HEK293 (cell line): ENCODE measurements around the gene SLC6A9.

Experiments
- CTCF ChIA-PET: fragments of 350-600 bp; formaldehyde crosslinking; extraction: SDS; loops from one replicate; lab custom pipeline; 2021; ENCODE audit warnings: antibody characterized with exemption; lab: Yijun Ruan, JAX
- POLR2A ChIA-PET: fragments of 300-600 bp; formaldehyde crosslinking; extraction: SDS; loops from one replicate; lab custom pipeline; 2020; ENCODE audit warnings: antibody characterized with exemption, inconsistent platforms; lab: Yijun Ruan, JAX
- H3K27ac ChIP-seq: fragments of 200-500 bp; sonication (Bioruptor generic); 2 replicates; pipeline ENCODE4 v1.5.1; 2014; ENCODE audit warnings: low read depth, low read length, control low read depth, inconsistent platforms; ENCODE audit errors: extremely low read depth
- H3K36me3 ChIP-seq, 2 experiments: fragments of 200-500 bp in 1 of 2; sonication (Bioruptor generic) in 1 of 2; 1 replicate in 1 of 2; 2 replicates in 1 of 2; pipeline ENCODE4 v1.5.1; 2014 to 2017; ENCODE audit warnings: inconsistent platforms in 2 of 2, low read length in 2 of 2; ENCODE audit not compliant: control insufficient read depth in 2 of 2, insufficient read depth in 1 of 2
- H3K4me1 ChIP-seq: fragments of 200-500 bp; sonication (Bioruptor generic); 2 replicates; pipeline ENCODE4 v1.5.1; 2014; ENCODE audit warnings: mild to moderate bottlenecking, low read length, inconsistent platforms; ENCODE audit not compliant: control insufficient read depth, insufficient read depth
- H3K4me3 ChIP-seq: 2 replicates; pipeline ENCODE4 v1.5.1; 2011; ENCODE audit warnings: low read depth, mild to moderate bottlenecking, control low read depth, low read length, moderate library complexity
- H3K9me3 ChIP-seq: fragments of 200-500 bp; sonication (Bioruptor generic); 2 replicates; pipeline ENCODE4 v1.5.1; 2014; ENCODE audit warnings: low read depth, low read length, inconsistent platforms; ENCODE audit not compliant: control insufficient read depth, insufficient read depth
- BCL11A ChIP-seq: fragments of 450-650 bp; formaldehyde crosslinking; IDR thresholded peaks from 2 replicates; pipeline ENCODE4 v1.5.1; 2016; ENCODE audit warnings: low read depth, missing biosample characterization, missing genetic modification characterization
- EGR2 ChIP-seq: fragments of 450-650 bp; formaldehyde crosslinking; IDR thresholded peaks from 2 replicates; pipeline ENCODE4 v1.5.1; 2016; ENCODE audit warnings: low read depth, missing biosample characterization, missing genetic modification characterization
- GLIS1 ChIP-seq: fragments of 450-650 bp; formaldehyde crosslinking; IDR thresholded peaks from 2 replicates; pipeline ENCODE4 v1.5.1; 2016; ENCODE audit warnings: missing biosample characterization, missing genetic modification characterization
- HOXC10 ChIP-seq: sonication (generic); formaldehyde crosslinking; IDR thresholded peaks from 2 replicates; pipeline ENCODE4 v1.8.1; 2023; ENCODE audit warnings: mild to moderate bottlenecking, missing genetic modification reagents
- MEIS1 ChIP-seq: sonication (generic); formaldehyde crosslinking; IDR thresholded peaks from 2 replicates; pipeline ENCODE4 v1.8.1; 2022; ENCODE audit warnings: missing genetic modification reagents, mild to moderate bottlenecking, borderline replicate concordance
- SP2 ChIP-seq: fragments of 450-650 bp; formaldehyde crosslinking; IDR thresholded peaks from 2 replicates; pipeline ENCODE4 v1.5.1; 2016; ENCODE audit warnings: missing biosample characterization, missing genetic modification characterization
- WT1 ChIP-seq: fragments of 450-650 bp; formaldehyde crosslinking; IDR thresholded peaks from 2 replicates; pipeline ENCODE4 v1.5.1; 2016; ENCODE audit warnings: missing biosample characterization, missing genetic modification characterization
- YY1 ChIP-seq: fragments of 450-650 bp; formaldehyde crosslinking; IDR thresholded peaks from 2 replicates; pipeline ENCODE4 v1.5.1; 2018; ENCODE audit warnings: missing biosample characterization, missing genetic modification characterization
- ZEB2 ChIP-seq: fragments of 450-650 bp; formaldehyde crosslinking; IDR thresholded peaks from 2 replicates; pipeline ENCODE4 v1.5.1; 2016; ENCODE audit warnings: missing biosample characterization, missing genetic modification characterization
- ZFP69B ChIP-seq: fragments of 450-650 bp; formaldehyde crosslinking; IDR thresholded peaks from 2 replicates; pipeline ENCODE4 v1.5.1; 2016; ENCODE audit warnings: missing biosample characterization, missing genetic modification characterization
- ZNF10 ChIP-seq: fragments of 450-650 bp; formaldehyde crosslinking; IDR thresholded peaks from 2 replicates; pipeline ENCODE4 v1.5.1; 2017; ENCODE audit warnings: missing biosample characterization, missing genetic modification characterization
- ZNF529 ChIP-seq: fragments of 450-650 bp; formaldehyde crosslinking; IDR thresholded peaks from 2 replicates; pipeline ENCODE4 v1.5.1; 2017; ENCODE audit warnings: missing genetic modification characterization, missing biosample characterization; ENCODE audit not compliant: insufficient replicate concordance
- ZNF654 ChIP-seq: fragments of 450-650 bp; formaldehyde crosslinking; IDR thresholded peaks from 2 replicates; pipeline ENCODE4 v1.5.1; 2016; ENCODE audit warnings: low read depth, missing biosample characterization, missing genetic modification characterization
- ZNF768 ChIP-seq: fragments of 450-650 bp; formaldehyde crosslinking; IDR thresholded peaks from 2 replicates; pipeline ENCODE4 v1.5.1; 2018; ENCODE audit warnings: missing biosample characterization, mild to moderate bottlenecking, missing genetic modification characterization
- TF ChIP-seq, protein P1 (sequence below): fragments of 450-650 bp; formaldehyde crosslinking; IDR thresholded peaks from 2 replicates; pipeline ENCODE4 v1.5.1; 2017; ENCODE audit warnings: missing biosample characterization, missing genetic modification characterization
- TF ChIP-seq, protein P2 (sequence below): fragments of 450-650 bp; formaldehyde crosslinking; IDR thresholded peaks from 2 replicates; pipeline ENCODE4 v1.5.1; 2016; ENCODE audit warnings: missing biosample characterization, missing genetic modification characterization
- TF ChIP-seq, protein P3 (sequence below): fragments of 450-650 bp; formaldehyde crosslinking; IDR thresholded peaks from 2 replicates; pipeline ENCODE4 v1.5.1; 2016; ENCODE audit warnings: missing biosample characterization, missing genetic modification characterization
- TF ChIP-seq, protein P4 (sequence below): fragments of 450-650 bp; formaldehyde crosslinking; IDR thresholded peaks from 2 replicates; pipeline ENCODE4 v1.5.1; 2017; ENCODE audit warnings: missing biosample characterization, mild to moderate bottlenecking, missing genetic modification characterization, moderate library complexity
- TF ChIP-seq, protein P5 (sequence below): fragments of 450-650 bp; formaldehyde crosslinking; IDR thresholded peaks from 2 replicates; pipeline ENCODE4 v1.5.1; 2017; ENCODE audit warnings: missing biosample characterization, missing genetic modification characterization
- TF ChIP-seq, protein P6 (sequence below): fragments of 450-650 bp; formaldehyde crosslinking; IDR thresholded peaks from 2 replicates; pipeline ENCODE4 v1.5.1; 2017; ENCODE audit warnings: missing biosample characterization, missing genetic modification characterization
- TF ChIP-seq, protein P7 (sequence below): fragments of 450-650 bp; formaldehyde crosslinking; IDR thresholded peaks from 2 replicates; pipeline ENCODE4 v1.5.1; 2016; ENCODE audit warnings: missing biosample characterization, missing genetic modification characterization, low read depth
- TF ChIP-seq, protein P8 (sequence below): fragments of 450-650 bp; formaldehyde crosslinking; IDR thresholded peaks from 2 replicates; pipeline ENCODE4 v1.5.1; 2016; ENCODE audit warnings: missing biosample characterization, missing genetic modification characterization

Gene SLC6A9

DNA sequence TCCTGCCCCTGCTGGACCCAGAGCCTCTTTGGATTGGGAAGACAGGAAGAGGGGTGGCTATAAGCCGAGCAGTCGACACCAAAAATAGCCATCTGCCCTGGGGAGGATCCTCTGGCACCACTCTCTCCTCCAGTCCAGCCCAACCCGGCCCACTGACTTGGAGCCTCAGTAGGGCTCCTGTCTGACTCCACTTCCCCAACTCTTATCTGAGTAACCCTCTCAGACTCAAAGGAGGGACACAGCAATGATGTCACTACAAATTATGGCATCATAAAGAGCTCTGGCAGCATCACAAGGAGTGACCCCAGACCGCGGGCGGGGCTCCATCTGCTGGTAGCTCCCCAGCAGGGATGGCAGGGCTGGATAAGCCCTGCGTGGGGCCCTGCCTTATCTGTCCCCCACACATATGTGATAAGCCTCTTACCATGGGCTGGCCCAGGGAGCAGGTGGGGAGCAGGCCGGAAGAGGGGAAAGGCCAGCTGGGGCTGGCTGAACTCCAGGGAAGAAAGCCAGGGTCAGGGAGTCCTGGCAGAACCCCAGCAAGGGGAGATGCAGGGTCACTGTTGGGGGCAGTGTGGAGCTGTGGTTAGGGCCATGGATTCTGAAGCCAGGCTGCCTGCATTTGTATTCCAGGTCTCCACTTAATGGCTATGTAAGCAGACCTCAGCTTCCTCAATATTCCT, 4.6 kb upstream of the SLC6A9 start:
- POLR2A ChIA-PET = interaction anchor here (0.8 to 1.8 kb wide), 7 partner anchors 22 to 386 kb away, joined by 3 to 9 read pairs (median 4); partner anchors contain the start of gene KDM4A
- Histone ChIP-seq H3K36me3 (no peaks in the 10 kb centered on the region), H3K27ac (no peak overlapping the region; the same call in 1 of the 2 replicates), H3K9me3 (no peaks in the 10 kb centered on the region), H3K4me1 (peaks cover 5% of the 10 kb centered on the region; the same call in 1 of the 2 replicates), H3K4me3 (no peak overlapping the region)
- CTCF ChIA-PET = interaction anchor here (0.5 to 7.8 kb wide), 23 partner anchors 9 to 957 kb away, joined by 3 to 110 read pairs (median 4); no protein-coding TSS in a partner anchor
- TF ChIP-seq, protein P1, sequence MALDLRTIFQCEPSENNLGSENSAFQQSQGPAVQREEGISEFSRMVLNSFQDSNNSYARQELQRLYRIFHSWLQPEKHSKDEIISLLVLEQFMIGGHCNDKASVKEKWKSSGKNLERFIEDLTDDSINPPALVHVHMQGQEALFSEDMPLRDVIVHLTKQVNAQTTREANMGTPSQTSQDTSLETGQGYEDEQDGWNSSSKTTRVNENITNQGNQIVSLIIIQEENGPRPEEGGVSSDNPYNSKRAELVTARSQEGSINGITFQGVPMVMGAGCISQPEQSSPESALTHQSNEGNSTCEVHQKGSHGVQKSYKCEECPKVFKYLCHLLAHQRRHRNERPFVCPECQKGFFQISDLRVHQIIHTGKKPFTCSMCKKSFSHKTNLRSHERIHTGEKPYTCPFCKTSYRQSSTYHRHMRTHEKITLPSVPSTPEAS = no peak
- TF ChIP-seq WT1 (tag by site-specific recombination) (no peak), HOXC10 (CRISPR knock-in tag) (no peak), ZNF768 (no peak), ZFP69B (no peak), ZNF10 (tag by site-specific recombination) (no peak), SP2 (tag by site-specific recombination) (no peak), GLIS1 (peak; percentile 94), ZEB2 (no peak), ZNF529 (tag by site-specific recombination) (no peak), MEIS1 (CRISPR knock-in tag) (no peak), ZNF654 (no peak), EGR2 (tag by site-specific recombination) (peak; percentile 51; the same call in 1 of the 2 replicates), YY1 (tag by site-specific recombination) (no peak), BCL11A (tag by site-specific recombination) (no peak)
- TF ChIP-seq, protein P2, sequence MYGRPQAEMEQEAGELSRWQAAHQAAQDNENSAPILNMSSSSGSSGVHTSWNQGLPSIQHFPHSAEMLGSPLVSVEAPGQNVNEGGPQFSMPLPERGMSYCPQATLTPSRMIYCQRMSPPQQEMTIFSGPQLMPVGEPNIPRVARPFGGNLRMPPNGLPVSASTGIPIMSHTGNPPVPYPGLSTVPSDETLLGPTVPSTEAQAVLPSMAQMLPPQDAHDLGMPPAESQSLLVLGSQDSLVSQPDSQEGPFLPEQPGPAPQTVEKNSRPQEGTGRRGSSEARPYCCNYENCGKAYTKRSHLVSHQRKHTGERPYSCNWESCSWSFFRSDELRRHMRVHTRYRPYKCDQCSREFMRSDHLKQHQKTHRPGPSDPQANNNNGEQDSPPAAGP = peak; percentile 29; the same call in 1 of the 2 replicates
- TF ChIP-seq, protein P3, sequence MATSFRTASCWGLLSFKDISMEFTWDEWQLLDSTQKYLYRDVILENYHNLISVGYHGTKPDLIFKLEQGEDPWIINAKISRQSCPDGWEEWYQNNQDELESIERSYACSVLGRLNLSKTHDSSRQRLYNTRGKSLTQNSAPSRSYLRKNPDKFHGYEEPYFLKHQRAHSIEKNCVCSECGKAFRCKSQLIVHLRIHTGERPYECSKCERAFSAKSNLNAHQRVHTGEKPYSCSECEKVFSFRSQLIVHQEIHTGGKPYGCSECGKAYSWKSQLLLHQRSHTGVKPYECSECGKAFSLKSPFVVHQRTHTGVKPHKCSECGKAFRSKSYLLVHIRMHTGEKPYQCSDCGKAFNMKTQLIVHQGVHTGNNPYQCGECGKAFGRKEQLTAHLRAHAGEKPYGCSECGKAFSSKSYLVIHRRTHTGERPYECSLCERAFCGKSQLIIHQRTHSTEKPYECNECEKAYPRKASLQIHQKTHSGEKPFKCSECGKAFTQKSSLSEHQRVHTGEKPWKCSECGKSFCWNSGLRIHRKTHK (tag by site-specific recombination) = no peak
- TF ChIP-seq, protein P4, sequence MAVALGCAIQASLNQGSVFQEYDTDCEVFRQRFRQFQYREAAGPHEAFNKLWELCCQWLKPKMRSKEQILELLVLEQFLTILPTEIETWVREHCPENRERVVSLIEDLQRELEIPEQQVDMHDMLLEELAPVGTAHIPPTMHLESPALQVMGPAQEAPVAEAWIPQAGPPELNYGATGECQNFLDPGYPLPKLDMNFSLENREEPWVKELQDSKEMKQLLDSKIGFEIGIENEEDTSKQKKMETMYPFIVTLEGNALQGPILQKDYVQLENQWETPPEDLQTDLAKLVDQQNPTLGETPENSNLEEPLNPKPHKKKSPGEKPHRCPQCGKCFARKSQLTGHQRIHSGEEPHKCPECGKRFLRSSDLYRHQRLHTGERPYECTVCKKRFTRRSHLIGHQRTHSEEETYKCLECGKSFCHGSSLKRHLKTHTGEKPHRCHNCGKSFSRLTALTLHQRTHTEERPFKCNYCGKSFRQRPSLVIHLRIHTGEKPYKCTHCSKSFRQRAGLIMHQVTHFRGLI (tag by site-specific recombination) = peak; percentile 80
- TF ChIP-seq, protein P5, sequence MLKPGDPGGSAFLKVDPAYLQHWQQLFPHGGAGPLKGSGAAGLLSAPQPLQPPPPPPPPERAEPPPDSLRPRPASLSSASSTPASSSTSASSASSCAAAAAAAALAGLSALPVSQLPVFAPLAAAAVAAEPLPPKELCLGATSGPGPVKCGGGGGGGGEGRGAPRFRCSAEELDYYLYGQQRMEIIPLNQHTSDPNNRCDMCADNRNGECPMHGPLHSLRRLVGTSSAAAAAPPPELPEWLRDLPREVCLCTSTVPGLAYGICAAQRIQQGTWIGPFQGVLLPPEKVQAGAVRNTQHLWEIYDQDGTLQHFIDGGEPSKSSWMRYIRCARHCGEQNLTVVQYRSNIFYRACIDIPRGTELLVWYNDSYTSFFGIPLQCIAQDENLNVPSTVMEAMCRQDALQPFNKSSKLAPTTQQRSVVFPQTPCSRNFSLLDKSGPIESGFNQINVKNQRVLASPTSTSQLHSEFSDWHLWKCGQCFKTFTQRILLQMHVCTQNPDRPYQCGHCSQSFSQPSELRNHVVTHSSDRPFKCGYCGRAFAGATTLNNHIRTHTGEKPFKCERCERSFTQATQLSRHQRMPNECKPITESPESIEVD (tag by site-specific recombination) = no peak
- TF ChIP-seq, protein P6, sequence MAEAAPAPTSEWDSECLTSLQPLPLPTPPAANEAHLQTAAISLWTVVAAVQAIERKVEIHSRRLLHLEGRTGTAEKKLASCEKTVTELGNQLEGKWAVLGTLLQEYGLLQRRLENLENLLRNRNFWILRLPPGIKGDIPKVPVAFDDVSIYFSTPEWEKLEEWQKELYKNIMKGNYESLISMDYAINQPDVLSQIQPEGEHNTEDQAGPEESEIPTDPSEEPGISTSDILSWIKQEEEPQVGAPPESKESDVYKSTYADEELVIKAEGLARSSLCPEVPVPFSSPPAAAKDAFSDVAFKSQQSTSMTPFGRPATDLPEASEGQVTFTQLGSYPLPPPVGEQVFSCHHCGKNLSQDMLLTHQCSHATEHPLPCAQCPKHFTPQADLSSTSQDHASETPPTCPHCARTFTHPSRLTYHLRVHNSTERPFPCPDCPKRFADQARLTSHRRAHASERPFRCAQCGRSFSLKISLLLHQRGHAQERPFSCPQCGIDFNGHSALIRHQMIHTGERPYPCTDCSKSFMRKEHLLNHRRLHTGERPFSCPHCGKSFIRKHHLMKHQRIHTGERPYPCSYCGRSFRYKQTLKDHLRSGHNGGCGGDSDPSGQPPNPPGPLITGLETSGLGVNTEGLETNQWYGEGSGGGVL (tag by site-specific recombination) = peak; percentile 44; the same call in 1 of the 2 replicates
- TF ChIP-seq, protein P7, sequence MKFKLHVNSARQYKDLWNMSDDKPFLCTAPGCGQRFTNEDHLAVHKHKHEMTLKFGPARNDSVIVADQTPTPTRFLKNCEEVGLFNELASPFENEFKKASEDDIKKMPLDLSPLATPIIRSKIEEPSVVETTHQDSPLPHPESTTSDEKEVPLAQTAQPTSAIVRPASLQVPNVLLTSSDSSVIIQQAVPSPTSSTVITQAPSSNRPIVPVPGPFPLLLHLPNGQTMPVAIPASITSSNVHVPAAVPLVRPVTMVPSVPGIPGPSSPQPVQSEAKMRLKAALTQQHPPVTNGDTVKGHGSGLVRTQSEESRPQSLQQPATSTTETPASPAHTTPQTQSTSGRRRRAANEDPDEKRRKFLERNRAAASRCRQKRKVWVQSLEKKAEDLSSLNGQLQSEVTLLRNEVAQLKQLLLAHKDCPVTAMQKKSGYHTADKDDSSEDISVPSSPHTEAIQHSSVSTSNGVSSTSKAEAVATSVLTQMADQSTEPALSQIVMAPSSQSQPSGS (tag by site-specific recombination) = 0 out of 2 replicates have a peak, but pooled peaks have one; percentile 48
- TF ChIP-seq, protein P8, sequence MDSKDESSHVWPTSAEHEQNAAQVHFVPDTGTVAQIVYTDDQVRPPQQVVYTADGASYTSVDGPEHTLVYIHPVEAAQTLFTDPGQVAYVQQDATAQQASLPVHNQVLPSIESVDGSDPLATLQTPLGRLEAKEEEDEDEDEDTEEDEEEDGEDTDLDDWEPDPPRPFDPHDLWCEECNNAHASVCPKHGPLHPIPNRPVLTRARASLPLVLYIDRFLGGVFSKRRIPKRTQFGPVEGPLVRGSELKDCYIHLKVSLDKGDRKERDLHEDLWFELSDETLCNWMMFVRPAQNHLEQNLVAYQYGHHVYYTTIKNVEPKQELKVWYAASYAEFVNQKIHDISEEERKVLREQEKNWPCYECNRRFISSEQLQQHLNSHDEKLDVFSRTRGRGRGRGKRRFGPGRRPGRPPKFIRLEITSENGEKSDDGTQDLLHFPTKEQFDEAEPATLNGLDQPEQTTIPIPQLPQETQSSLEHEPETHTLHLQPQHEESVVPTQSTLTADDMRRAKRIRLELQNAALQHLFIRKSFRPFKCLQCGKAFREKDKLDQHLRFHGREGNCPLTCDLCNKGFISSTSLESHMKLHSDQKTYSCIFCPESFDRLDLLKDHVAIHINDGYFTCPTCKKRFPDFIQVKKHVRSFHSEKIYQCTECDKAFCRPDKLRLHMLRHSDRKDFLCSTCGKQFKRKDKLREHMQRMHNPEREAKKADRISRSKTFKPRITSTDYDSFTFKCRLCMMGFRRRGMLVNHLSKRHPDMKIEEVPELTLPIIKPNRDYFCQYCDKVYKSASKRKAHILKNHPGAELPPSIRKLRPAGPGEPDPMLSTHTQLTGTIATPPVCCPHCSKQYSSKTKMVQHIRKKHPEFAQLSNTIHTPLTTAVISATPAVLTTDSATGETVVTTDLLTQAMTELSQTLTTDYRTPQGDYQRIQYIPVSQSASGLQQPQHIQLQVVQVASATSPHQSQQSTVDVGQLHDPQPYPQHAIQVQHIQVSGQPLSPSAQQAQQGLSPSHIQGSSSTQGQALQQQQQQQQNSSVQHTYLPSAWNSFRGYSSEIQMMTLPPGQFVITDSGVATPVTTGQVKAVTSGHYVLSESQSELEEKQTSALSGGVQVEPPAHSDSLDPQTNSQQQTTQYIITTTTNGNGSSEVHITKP = peak; percentile 30; the same call in 1 of the 2 replicates
